Measurements from ENCODE around the gene ATAD3A. TPM values are rescaled to one million over a fixed set of nuclear protein-coding genes. Genes with fewer than 3 reads are reported as not detected.

Gene ATAD3A
- total and polyA plus RNA-seq, 9 of the 15 experiments (the other 6 are each of a cell fraction or from before 2014, with no cell fraction given), result 0.10 to 173 (median 36.7) TPM

- TF ChIP-seq KLF6 (CRISPR knock-in tag; IDR thresholded peaks at IDR 0.05; ENCODE audit: borderline replicate concordance) (no peak), CEBPB (tag; IDR thresholded peaks at IDR 0.05) (no peak), ID3 (CRISPR knock-in tag; IDR thresholded peaks at IDR 0.05) (no peak), ID3 (tag; IDR thresholded peaks at IDR 0.05) (0 out of 2 replicates have a peak, but pooled peaks have one; percentile 57), MEF2D (tag; conservative IDR thresholded peaks at IDR 0.05; ENCODE audit: low read depth) (no peak), ZSCAN29 (IDR thresholded peaks at IDR 0.05) (0 out of 2 replicates have a peak, but pooled peaks have one; percentile 56), ZNF212 (CRISPR knock-in tag; IDR thresholded peaks at IDR 0.05) (no peak)
- TF ChIP-seq, protein P1, sequence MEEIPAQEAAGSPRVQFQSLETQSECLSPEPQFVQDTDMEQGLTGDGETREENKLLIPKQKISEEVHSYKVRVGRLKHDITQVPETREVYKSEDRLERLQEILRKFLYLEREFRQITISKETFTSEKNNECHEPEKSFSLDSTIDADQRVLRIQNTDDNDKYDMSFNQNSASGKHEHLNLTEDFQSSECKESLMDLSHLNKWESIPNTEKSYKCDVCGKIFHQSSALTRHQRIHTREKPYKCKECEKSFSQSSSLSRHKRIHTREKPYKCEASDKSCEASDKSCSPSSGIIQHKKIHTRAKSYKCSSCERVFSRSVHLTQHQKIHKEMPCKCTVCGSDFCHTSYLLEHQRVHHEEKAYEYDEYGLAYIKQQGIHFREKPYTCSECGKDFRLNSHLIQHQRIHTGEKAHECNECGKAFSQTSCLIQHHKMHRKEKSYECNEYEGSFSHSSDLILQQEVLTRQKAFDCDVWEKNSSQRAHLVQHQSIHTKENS (CRISPR knock-in tag; IDR thresholded peaks at IDR 0.05), result no peak
Observed at GRCh38 chr1:1511533-1512285, at the start of gene ATAD3A (continued).

All from K562 (cell line).